ENCODE results near the gene B4GALNT3. TPM values are rescaled to one million over a fixed set of nuclear protein-coding genes. Genes with fewer than 3 reads are reported as not detected.
A peak's percentile ranks its signal among the peaks of the same experiment; 100 is the strongest.

The B4GALNT3 gene
- total RNA-seq, 1 donor from 2014 or later = 32.5 TPM

- no peaks in the 10 kb centered on the region for H3K4me1 Mint-ChIP-seq (ENCODE audit: unreplicated experiment)
- H3K9me3 Mint-ChIP-seq = no peaks in the 10 kb centered on the region
- no peak overlapping the region for H3K27ac Mint-ChIP-seq
- no peak for TF ChIP-seq CTCF (conservative IDR thresholded peaks at IDR 0.05)
- DNase-seq (ENCODE audit: extremely low spot score, unreplicated experiment) = no peak
- no peak overlapping the region for H3K4me3 Mint-ChIP-seq
- no peaks in the 10 kb centered on the region for H3K36me3 Mint-ChIP-seq
- peaks cover 12% of the 10 kb centered on the region for H3K27me3 Mint-ChIP-seq
Observed at GRCh38 chr12:565161-565560, 105.4 kb downstream of the B4GALNT3 start.

- Mint-ChIP-seq H3K4me3 (no peak overlapping the region), H3K36me3 (no peaks in the 10 kb centered on the region), H3K4me1 (ENCODE audit: unreplicated experiment) (peaks cover under 1% of the 10 kb centered on the region), H3K27ac (no peak overlapping the region), H3K9me3 (no peaks in the 10 kb centered on the region), H3K27me3 (peaks cover 12% of the 10 kb centered on the region)
- no peak for DNase-seq (ENCODE audit: extremely low spot score, unreplicated experiment)
- TF ChIP-seq CTCF (conservative IDR thresholded peaks at IDR 0.05) = no peak
Observed at GRCh38 chr12:565589-566105, 105.9 kb downstream of the B4GALNT3 start.

- no peaks in the 10 kb centered on the region for H3K9me3 Mint-ChIP-seq
- no peak for TF ChIP-seq CTCF (conservative IDR thresholded peaks at IDR 0.05)
- peaks cover 12% of the 10 kb centered on the region for H3K4me1 Mint-ChIP-seq (ENCODE audit: unreplicated experiment)
- no peaks in the 10 kb centered on the region for H3K36me3 Mint-ChIP-seq
- H3K4me3 Mint-ChIP-seq = peak overlapping the region; percentile 66
- H3K27me3 Mint-ChIP-seq = peaks cover 12% of the 10 kb centered on the region
- H3K27ac Mint-ChIP-seq = no peak overlapping the region
- no peak for DNase-seq (ENCODE audit: extremely low spot score, unreplicated experiment)
Observed at GRCh38 chr12:568486-568885, 108.7 kb downstream of the B4GALNT3 start.

GRCh38 chr12:569091-569676, 109.4 kb downstream of the B4GALNT3 start:
- peak overlapping the region; percentile 29 for H3K27ac Mint-ChIP-seq
- peaks cover 12% of the 10 kb centered on the region for H3K4me1 Mint-ChIP-seq (ENCODE audit: unreplicated experiment)
- no peaks in the 10 kb centered on the region for H3K9me3 Mint-ChIP-seq
- TF ChIP-seq CTCF (conservative IDR thresholded peaks at IDR 0.05) = no peak
- peaks cover 12% of the 10 kb centered on the region for H3K27me3 Mint-ChIP-seq
- DNase-seq (ENCODE audit: extremely low spot score, unreplicated experiment) = no peak
- no peaks in the 10 kb centered on the region for H3K36me3 Mint-ChIP-seq
- H3K4me3 Mint-ChIP-seq = peak overlapping the region; percentile 88

- Mint-ChIP-seq H3K36me3 (peaks cover 4% of the 10 kb centered on the region), H3K27ac (peak overlapping the region; percentile 29), H3K4me3 (peak overlapping the region; percentile 88), H3K27me3 (peaks cover 12% of the 10 kb centered on the region), H3K9me3 (peaks cover 5% of the 10 kb centered on the region), H3K4me1 (ENCODE audit: unreplicated experiment) (peaks cover 12% of the 10 kb centered on the region)
- peak; percentile 94 for DNase-seq (ENCODE audit: extremely low spot score, unreplicated experiment)
- TF ChIP-seq CTCF (conservative IDR thresholded peaks at IDR 0.05) = peak; percentile 99
Observed at GRCh38 chr12:569803-570434, 110.2 kb downstream of the B4GALNT3 start.

Data from type B pancreatic cell (in vitro differentiated cells).